ENCODE data around the gene CXCL5.

DNA sequence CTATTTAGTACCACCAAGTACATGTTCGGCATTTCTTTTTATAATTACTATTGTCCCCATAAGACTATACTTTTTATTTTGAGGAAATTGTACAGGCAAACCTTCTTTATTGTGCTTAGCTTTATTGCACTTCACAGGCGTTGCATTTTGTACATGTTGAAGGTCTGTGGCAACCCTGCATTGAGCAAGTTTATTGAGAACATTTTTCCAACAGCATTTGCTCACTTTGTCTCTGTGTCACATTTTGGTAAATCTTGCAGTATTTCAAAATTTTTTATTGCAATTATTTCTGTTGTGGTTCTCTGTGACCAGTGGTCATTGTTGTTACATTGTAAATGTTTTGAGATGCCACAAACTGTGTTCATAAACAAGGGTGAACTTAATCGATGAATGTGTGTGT, 10.8 kb upstream of the CXCL5 start:
- TF ChIP-seq EZH2 (IDR thresholded peaks at IDR 0.05; ENCODE audit: borderline replicate concordance, low read depth, low read length, severe bottlenecking) = no peak
- TF ChIP-seq, protein P1, sequence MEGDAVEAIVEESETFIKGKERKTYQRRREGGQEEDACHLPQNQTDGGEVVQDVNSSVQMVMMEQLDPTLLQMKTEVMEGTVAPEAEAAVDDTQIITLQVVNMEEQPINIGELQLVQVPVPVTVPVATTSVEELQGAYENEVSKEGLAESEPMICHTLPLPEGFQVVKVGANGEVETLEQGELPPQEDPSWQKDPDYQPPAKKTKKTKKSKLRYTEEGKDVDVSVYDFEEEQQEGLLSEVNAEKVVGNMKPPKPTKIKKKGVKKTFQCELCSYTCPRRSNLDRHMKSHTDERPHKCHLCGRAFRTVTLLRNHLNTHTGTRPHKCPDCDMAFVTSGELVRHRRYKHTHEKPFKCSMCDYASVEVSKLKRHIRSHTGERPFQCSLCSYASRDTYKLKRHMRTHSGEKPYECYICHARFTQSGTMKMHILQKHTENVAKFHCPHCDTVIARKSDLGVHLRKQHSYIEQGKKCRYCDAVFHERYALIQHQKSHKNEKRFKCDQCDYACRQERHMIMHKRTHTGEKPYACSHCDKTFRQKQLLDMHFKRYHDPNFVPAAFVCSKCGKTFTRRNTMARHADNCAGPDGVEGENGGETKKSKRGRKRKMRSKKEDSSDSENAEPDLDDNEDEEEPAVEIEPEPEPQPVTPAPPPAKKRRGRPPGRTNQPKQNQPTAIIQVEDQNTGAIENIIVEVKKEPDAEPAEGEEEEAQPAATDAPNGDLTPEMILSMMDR (IDR thresholded peaks at IDR 0.05; ENCODE audit: extremely low read depth in 1 of 2, insufficient read depth in 1 of 2, low read depth in 1 of 2, low read length in 2 of 2) = no peak
